ENCODE data around the gene MSH5. TPM values are rescaled to one million over a fixed set of nuclear protein-coding genes. Genes with fewer than 3 reads are reported as not detected.

The MSH5 gene
- total and polyA plus RNA-seq, 2 of the 13 experiments (the other 11 are each of a cell fraction or from before 2014, with no cell fraction given): 10.2 to 38.7 TPM

DNA sequence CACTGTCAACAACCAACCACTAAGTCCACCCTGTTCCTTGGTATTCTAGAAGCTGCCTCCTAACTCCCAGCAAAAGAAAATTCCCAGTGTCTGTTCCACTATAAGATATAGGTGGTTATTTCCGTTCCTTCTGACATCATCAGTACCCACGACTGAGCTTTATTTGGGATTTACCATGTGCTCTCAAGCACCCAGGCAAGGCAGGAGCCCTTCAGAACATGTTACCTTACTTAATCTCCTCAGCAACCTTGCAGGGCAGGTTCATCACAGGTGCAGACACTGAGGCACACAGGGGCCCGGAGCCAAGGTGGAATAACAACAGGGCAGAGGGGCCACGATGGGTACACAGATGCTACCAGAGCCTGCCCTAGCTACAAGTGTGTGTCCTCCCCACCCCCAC is 47.5 kb upstream of the MSH5 start:
- Histone ChIP-seq H3K4me3 (replicated peaks in 1 of 3; ENCODE audit: insufficient read depth in 1 of 3, low read depth in 2 of 3, low read length in 3 of 3) (no peak overlapping the region), H3K9ac (ENCODE audit: insufficient read depth, low read depth, low read length) (no peak overlapping the region), H3K36me3 (replicated peaks in 1 of 2; ENCODE audit: control insufficient read depth in 1 of 2, insufficient read depth in 2 of 2, low read length in 2 of 2) (peaks cover 56 to 84% of the 10 kb centered on the region in 2 experiments), H3K4me2 (ENCODE audit: low read depth, low read length) (no peak overlapping the region), H3K9me3 (ENCODE audit: low read length) (no peaks in the 10 kb centered on the region), H3K27me3 (ENCODE audit: control insufficient read depth in 1 of 2, insufficient read depth in 2 of 2, low read length in 2 of 2) (no peaks in the 10 kb centered on the region), H4K20me1 (ENCODE audit: insufficient read depth, low read length) (no peaks in the 10 kb centered on the region), H3K79me2 (ENCODE audit: insufficient read depth, low read length) (no peaks in the 10 kb centered on the region), H3K27ac (ENCODE audit: extremely low read length, insufficient read depth, low read length) (no peak overlapping the region), H3K4me1 (ENCODE audit: insufficient read depth, low read length) (peaks cover 12% of the 10 kb centered on the region; the same call in 1 of the 2 replicates), H2AFZ (ENCODE audit: low read length) (no peak overlapping the region)
- POLR2A ChIA-PET: interaction anchor here (0.6 to 4.9 kb wide), 3 partner anchors 10 to 135 kb away, joined by 3 to 22 read pairs (median 4); partner anchors contain the start of genes ABHD16A, HSPA1B and MSH5
- no peak for DNase-seq (ENCODE audit: low spot score)
- FAIRE-seq: no peak
- CTCF ChIA-PET (ENCODE audit: low intra/inter-chr PET ratio, low total read pairs): no interaction called here
- no TSS peak for BruUV-seq (replicated peaks)
- 91% methylated on average over 4 of the region's 4 CpGs for WGBS (ENCODE audit: low lambda C conversion rate)
- intact Hi-C loops (cut with micrococcal nuclease; ENCODE audit: unreplicated experiment): no loop called here
- in situ Hi-C loops (cut with HindIII; ENCODE audit: extremely low pct_ligation_motif_present, low pct_unique_long_range_greater_than_20kb): no loop called here
- no peak for ATAC-seq
- no peak for TF ChIP-seq ZNF350 (CRISPR knock-in tag; IDR thresholded peaks at IDR 0.05; ENCODE audit: borderline replicate concordance, low read depth)
- TF ChIP-seq ZNF441 (CRISPR knock-in tag; IDR thresholded peaks at IDR 0.05; ENCODE audit: borderline replicate concordance): no peak
- no peak for TF ChIP-seq MTA3 (CRISPR knock-in tag; IDR thresholded peaks at IDR 0.05)
- no peak for TF ChIP-seq KDM5A (IDR thresholded peaks at IDR 0.05; ENCODE audit: borderline replicate concordance, low read length)
- TF ChIP-seq, protein P1, sequence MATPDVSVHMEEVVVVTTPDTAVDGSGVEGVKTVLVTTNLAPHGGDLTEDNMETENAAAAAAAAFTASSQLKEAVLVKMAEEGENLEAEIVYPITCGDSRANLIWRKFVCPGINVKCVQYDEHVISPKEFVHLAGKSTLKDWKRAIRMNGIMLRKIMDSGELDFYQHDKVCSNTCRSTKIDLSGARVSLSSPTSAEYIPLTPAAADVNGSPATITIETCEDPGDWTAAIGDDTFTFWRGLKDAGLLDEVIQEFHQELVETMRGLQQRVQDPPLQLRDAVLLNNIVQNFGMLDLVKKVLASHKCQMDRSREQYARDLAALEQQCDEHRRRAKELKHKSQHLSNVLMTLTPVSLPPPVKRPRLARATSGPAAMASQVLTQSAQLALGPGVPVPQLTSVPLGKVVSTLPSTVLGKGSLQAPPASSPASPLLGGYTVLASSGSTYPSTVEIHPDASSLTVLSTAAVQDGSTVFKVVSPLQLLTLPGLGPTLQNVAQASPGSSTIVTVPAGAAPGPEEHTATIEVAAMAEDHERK (CRISPR knock-in tag; IDR thresholded peaks at IDR 0.05; ENCODE audit: low read depth): no peak
- TF ChIP-seq, protein P2, sequence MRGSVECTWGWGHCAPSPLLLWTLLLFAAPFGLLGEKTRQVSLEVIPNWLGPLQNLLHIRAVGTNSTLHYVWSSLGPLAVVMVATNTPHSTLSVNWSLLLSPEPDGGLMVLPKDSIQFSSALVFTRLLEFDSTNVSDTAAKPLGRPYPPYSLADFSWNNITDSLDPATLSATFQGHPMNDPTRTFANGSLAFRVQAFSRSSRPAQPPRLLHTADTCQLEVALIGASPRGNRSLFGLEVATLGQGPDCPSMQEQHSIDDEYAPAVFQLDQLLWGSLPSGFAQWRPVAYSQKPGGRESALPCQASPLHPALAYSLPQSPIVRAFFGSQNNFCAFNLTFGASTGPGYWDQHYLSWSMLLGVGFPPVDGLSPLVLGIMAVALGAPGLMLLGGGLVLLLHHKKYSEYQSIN (CRISPR knock-in tag; IDR thresholded peaks at IDR 0.05; ENCODE audit: borderline replicate concordance): no peak
- TF ChIP-seq YY1 (IDR thresholded peaks at IDR 0.05; ENCODE audit: insufficient read depth, insufficient replicate concordance, low read depth, low read length): no peak
- TF ChIP-seq FOXK1 (CRISPR knock-in tag; IDR thresholded peaks at IDR 0.05; ENCODE audit: borderline replicate concordance, low read depth): no peak
- TF ChIP-seq, protein P3, sequence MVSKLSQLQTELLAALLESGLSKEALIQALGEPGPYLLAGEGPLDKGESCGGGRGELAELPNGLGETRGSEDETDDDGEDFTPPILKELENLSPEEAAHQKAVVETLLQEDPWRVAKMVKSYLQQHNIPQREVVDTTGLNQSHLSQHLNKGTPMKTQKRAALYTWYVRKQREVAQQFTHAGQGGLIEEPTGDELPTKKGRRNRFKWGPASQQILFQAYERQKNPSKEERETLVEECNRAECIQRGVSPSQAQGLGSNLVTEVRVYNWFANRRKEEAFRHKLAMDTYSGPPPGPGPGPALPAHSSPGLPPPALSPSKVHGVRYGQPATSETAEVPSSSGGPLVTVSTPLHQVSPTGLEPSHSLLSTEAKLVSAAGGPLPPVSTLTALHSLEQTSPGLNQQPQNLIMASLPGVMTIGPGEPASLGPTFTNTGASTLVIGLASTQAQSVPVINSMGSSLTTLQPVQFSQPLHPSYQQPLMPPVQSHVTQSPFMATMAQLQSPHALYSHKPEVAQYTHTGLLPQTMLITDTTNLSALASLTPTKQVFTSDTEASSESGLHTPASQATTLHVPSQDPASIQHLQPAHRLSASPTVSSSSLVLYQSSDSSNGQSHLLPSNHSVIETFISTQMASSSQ (IDR thresholded peaks at IDR 0.05; ENCODE audit: low read depth): no peak
- TF ChIP-seq, protein P3 (CRISPR knock-in tag; IDR thresholded peaks at IDR 0.05; ENCODE audit: borderline replicate concordance): no peak
- TF ChIP-seq, protein P4, sequence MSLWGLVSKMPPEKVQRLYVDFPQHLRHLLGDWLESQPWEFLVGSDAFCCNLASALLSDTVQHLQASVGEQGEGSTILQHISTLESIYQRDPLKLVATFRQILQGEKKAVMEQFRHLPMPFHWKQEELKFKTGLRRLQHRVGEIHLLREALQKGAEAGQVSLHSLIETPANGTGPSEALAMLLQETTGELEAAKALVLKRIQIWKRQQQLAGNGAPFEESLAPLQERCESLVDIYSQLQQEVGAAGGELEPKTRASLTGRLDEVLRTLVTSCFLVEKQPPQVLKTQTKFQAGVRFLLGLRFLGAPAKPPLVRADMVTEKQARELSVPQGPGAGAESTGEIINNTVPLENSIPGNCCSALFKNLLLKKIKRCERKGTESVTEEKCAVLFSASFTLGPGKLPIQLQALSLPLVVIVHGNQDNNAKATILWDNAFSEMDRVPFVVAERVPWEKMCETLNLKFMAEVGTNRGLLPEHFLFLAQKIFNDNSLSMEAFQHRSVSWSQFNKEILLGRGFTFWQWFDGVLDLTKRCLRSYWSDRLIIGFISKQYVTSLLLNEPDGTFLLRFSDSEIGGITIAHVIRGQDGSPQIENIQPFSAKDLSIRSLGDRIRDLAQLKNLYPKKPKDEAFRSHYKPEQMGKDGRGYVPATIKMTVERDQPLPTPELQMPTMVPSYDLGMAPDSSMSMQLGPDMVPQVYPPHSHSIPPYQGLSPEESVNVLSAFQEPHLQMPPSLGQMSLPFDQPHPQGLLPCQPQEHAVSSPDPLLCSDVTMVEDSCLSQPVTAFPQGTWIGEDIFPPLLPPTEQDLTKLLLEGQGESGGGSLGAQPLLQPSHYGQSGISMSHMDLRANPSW (CRISPR knock-in tag; IDR thresholded peaks at IDR 0.05; ENCODE audit: borderline replicate concordance): no peak
- no peak for TF ChIP-seq PAF1 (CRISPR knock-in tag; IDR thresholded peaks at IDR 0.05)
- no peak for TF ChIP-seq ZSCAN12 (CRISPR knock-in tag; IDR thresholded peaks at IDR 0.05)
- no peak for TF ChIP-seq ZNF674 (CRISPR knock-in tag; IDR thresholded peaks at IDR 0.05; ENCODE audit: low read depth)
- no peak for TF ChIP-seq MXD4 (CRISPR knock-in tag; IDR thresholded peaks at IDR 0.05)
- no peak for TF ChIP-seq MEIS1 (CRISPR knock-in tag; IDR thresholded peaks at IDR 0.05; ENCODE audit: borderline replicate concordance)

Data from HepG2 (cell line).